ENCODE measurements around the gene OR10AD1.
A peak's percentile ranks its signal among the peaks of the same experiment; 100 is the strongest.

The OR10AD1 gene

GRCh38 chr12:48164451-48164850 is 38.6 kb downstream of the OR10AD1 start:
- TF ChIP-seq CTCF (conservative IDR thresholded peaks at IDR 0.05; ENCODE audit: low read depth), result no peak
- DNase-seq (ENCODE audit: low spot score), result no peak
- ChIA-PET CTCF (interaction anchor here (0.6 to 1.5 kb wide), 3 partner anchors 19 to 214 kb away, joined by 3 to 4 read pairs (median 3); partner anchors contain the start of gene CCDC184), POLR2A (ENCODE audit: low non-redundant PET) (no interaction called here)
- no peak overlapping the region for H3K27ac ChIP-seq

GRCh38 chr12:48163150-48163747 is 39.8 kb downstream of the OR10AD1 start:
- CTCF ChIA-PET, result interaction anchor here (0.7 to 1.5 kb wide), 3 partner anchors 20 to 455 kb away, joined by 3 to 4 read pairs (median 3); partner anchors contain the start of gene CCDC184
- POLR2A ChIA-PET (ENCODE audit: low non-redundant PET), result no interaction called here
- no peak overlapping the region for H3K27ac ChIP-seq
- TF ChIP-seq CTCF (conservative IDR thresholded peaks at IDR 0.05; ENCODE audit: low read depth), result no peak
- no peak for DNase-seq (ENCODE audit: low spot score)

- no peak overlapping the region for H3K27ac ChIP-seq
- DNase-seq (ENCODE audit: low spot score), result no peak
- POLR2A ChIA-PET (ENCODE audit: low non-redundant PET), result no interaction called here
- CTCF ChIA-PET, result no interaction called here
- no peak for TF ChIP-seq CTCF (conservative IDR thresholded peaks at IDR 0.05; ENCODE audit: low read depth)
Observed at GRCh38 chr12:48160807-48161206, 42.3 kb downstream of the OR10AD1 start.

- CTCF ChIA-PET, result no interaction called here
- no peak for DNase-seq (ENCODE audit: low spot score)
- POLR2A ChIA-PET (ENCODE audit: low non-redundant PET), result no interaction called here
- TF ChIP-seq CTCF (conservative IDR thresholded peaks at IDR 0.05; ENCODE audit: low read depth), result no peak
- no peak overlapping the region for H3K27ac ChIP-seq
Observed at GRCh38 chr12:48160046-48160445, 43.0 kb downstream of the OR10AD1 start.

- TF ChIP-seq CTCF (conservative IDR thresholded peaks at IDR 0.05; ENCODE audit: low read depth), result no peak
- ChIA-PET POLR2A (ENCODE audit: low non-redundant PET) (no interaction called here), CTCF (interaction anchor here (0.6 to 1.1 kb wide), 3 partner anchors 9 to 109 kb away, joined by 4 to 17 read pairs (median 4); no protein-coding TSS in a partner anchor)
- H3K27ac ChIP-seq, result peak overlapping the region; percentile 77
- DNase-seq (ENCODE audit: low spot score), result no peak
Observed at GRCh38 chr12:48157889-48158370, 45.2 kb downstream of the OR10AD1 start.

- CTCF ChIA-PET, result interaction anchor here (0.6 to 1.1 kb wide), 6 partner anchors 9 to 694 kb away, joined by 3 to 17 read pairs (median 4); no protein-coding TSS in a partner anchor
- TF ChIP-seq CTCF (conservative IDR thresholded peaks at IDR 0.05; ENCODE audit: low read depth), result peak; percentile 55
- peak; percentile 95 for DNase-seq (ENCODE audit: low spot score)
- POLR2A ChIA-PET (ENCODE audit: low non-redundant PET), result interaction anchor here (0.5 to 0.6 kb wide), 2 partner anchors 140 to 213 kb away, joined by 3 to 5 read pairs; no protein-coding TSS in a partner anchor
- peak within 1 kb of the TSS; percentile 77 for H3K27ac ChIP-seq
Observed at GRCh38 chr12:48157018-48157888, 45.8 kb downstream of the OR10AD1 start, which contains the start of gene ASB8. Gene ASB8 (minus strand): TSS chr12:48157515. CDS start chr12:48153496, 4,019 bp downstream.

Measured in RWPE1 (cell line).